IMR-90 (cell line): ENCODE results near the gene KLF1.

ENCODE experiments used
- BHLHE40 ChIP-seq: fragments of 150-350 bp; IDR thresholded peaks from 2 replicates; pipeline ENCODE4 v1.6.1; 2016; ENCODE audit warnings: mild to moderate bottlenecking, low read depth, low read length
- CTCF ChIP-seq: conservative IDR thresholded peaks from 2 replicates; pipeline ENCODE4 v1.5.1; 2012; ENCODE audit warnings: mild to moderate bottlenecking, low read depth, low read length, improper control_type of control experiment
- RFX5 ChIP-seq: IDR thresholded peaks from 2 replicates; pipeline ENCODE4 v1.8.0; 2012; ENCODE audit warnings: low read depth, mild to moderate bottlenecking, low read length, moderate library complexity

GRCh38 chr19:12856653-12857052 is 30.3 kb downstream of the KLF1 start:
- no peak for TF ChIP-seq BHLHE40
- TF ChIP-seq CTCF, result no peak
- no peak for TF ChIP-seq RFX5
